SH-SY5Y (cell line): ENCODE results near the gene DMBT1.

Experiments
- GATA2 ChIP-seq: IDR thresholded peaks from 2 replicates; pipeline ENCODE4 v1.6.1; 2011; ENCODE audit warnings: mild to moderate bottlenecking, low read depth, low read length
- GATA3 ChIP-seq: IDR thresholded peaks from 2 replicates; pipeline ENCODE4 v1.6.1; 2011; ENCODE audit warnings: low read depth, mild to moderate bottlenecking, low read length, moderate library complexity

Gene DMBT1

GRCh38 chr10:122674781-122675180, 114.2 kb downstream of the DMBT1 start:
- TF ChIP-seq GATA3 (no peak), GATA2 (no peak)

- TF ChIP-seq GATA3 (no peak), GATA2 (no peak)
Measured at GRCh38 chr10:122675278-122675677, 114.7 kb downstream of the DMBT1 start.

GRCh38 chr10:122678266-122678665, 117.7 kb downstream of the DMBT1 start:
- TF ChIP-seq GATA3: no peak

GRCh38 chr10:122682522-122682921, 122.0 kb downstream of the DMBT1 start:
- no peak for TF ChIP-seq GATA3
- TF ChIP-seq GATA2: no peak

- TF ChIP-seq GATA2 (no peak), GATA3 (no peak)
Measured at GRCh38 chr10:122688293-122688989, 127.9 kb downstream of the DMBT1 start.

GRCh38 chr10:122689146-122689820, 128.7 kb downstream of the DMBT1 start:
- TF ChIP-seq GATA3 (no peak), GATA2 (no peak)

GRCh38 chr10:122692744-122693143, 132.2 kb downstream of the DMBT1 start:
- TF ChIP-seq GATA2 (no peak), GATA3 (no peak)
